ENCODE results near the gene CCDC107. TPM values are rescaled to one million over a fixed set of nuclear protein-coding genes. Genes with fewer than 3 reads are reported as not detected.
A peak's percentile ranks its signal among the peaks of the same experiment; 100 is the strongest.

The CCDC107 gene
- total RNA-seq, 4 donors from 2014 or later = 15.1 to 30.5 (median 21.2) TPM

- TF ChIP-seq, protein P1, sequence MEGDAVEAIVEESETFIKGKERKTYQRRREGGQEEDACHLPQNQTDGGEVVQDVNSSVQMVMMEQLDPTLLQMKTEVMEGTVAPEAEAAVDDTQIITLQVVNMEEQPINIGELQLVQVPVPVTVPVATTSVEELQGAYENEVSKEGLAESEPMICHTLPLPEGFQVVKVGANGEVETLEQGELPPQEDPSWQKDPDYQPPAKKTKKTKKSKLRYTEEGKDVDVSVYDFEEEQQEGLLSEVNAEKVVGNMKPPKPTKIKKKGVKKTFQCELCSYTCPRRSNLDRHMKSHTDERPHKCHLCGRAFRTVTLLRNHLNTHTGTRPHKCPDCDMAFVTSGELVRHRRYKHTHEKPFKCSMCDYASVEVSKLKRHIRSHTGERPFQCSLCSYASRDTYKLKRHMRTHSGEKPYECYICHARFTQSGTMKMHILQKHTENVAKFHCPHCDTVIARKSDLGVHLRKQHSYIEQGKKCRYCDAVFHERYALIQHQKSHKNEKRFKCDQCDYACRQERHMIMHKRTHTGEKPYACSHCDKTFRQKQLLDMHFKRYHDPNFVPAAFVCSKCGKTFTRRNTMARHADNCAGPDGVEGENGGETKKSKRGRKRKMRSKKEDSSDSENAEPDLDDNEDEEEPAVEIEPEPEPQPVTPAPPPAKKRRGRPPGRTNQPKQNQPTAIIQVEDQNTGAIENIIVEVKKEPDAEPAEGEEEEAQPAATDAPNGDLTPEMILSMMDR (IDR thresholded peaks at IDR 0.05) = no peak
- no peak for TF ChIP-seq POLR2A (IDR thresholded peaks at IDR 0.05)
- peak in 1 of 2 donors; percentile 9 for DNase-seq (ENCODE audit: low spot score in 2 of 2)
- intact Hi-C loops (cut with DNase I; ENCODE audit: low total_unique reads) = no loop called here
- WGBS, 2 donors = 69 to 83% methylated on average over 2 of the region's 2 CpGs
- H3K4me3 ChIP-seq (ENCODE audit: low read depth, poor library complexity, severe bottlenecking) = no peak overlapping the region
Measured at GRCh38 chr9:35619800-35620158, 38.3 kb upstream of the CCDC107 start.

DNA sequence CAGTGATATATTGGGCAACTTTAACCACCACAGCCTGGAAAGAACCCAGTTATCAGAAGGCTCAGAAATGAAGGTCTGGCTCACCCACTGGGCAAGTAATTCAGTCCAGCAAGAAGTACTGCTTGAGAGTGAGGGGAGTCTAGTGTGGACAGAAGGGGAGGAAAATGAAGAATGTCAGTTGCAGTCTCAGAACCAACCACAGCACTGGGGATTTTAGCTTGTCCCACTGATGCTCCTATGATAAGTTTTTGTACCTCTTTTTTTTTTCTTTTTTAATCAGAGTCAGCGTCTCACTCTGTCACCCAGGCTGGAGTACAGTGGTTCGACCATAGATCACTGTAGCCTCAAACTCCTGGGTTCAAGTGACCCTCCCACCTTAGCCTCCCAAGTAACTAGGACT is 30.5 kb upstream of the CCDC107 start:
- no peak for DNase-seq (ENCODE audit: low spot score in 2 of 2)
- 77 to 90% methylated on average over 2 of the region's 2 CpGs for WGBS, 2 donors
- no peak overlapping the region for H3K4me3 ChIP-seq (ENCODE audit: low read depth, poor library complexity, severe bottlenecking)
- TF ChIP-seq, protein P1 (IDR thresholded peaks at IDR 0.05) = no peak
- no peak for TF ChIP-seq POLR2A (IDR thresholded peaks at IDR 0.05)
- intact Hi-C loops (cut with DNase I; ENCODE audit: low total_unique reads) = no loop called here

DNA sequence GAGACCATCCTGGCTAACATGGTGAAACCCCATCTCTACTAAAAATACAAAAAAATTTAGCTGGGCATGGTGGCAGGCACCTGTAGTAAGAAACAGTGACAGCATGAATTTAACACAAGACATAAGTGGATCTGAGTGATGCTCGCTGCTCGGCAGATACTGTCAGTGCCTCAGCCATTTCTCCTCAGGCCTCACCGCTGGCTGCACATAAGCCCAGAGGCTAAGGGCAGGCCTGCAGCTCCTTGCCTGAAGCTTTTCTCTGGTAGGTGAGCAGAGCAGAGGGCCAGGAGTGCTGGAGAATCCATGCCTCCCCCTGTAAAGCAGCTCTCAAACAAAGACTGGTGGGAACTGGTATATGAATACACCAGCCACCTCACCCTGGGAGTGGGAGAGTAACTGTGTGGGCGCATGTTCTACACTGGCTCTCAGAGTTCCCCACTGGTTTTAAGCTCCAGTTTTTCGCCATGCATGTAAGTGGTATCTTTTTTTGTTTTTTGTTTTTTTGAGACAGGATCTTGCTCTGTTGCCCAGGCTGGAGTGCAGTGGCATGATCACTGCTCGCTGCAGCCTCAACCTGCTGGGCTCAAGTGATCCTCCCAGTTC is 29.6 kb upstream of the CCDC107 start:
- no peak overlapping the region for H3K4me3 ChIP-seq (ENCODE audit: low read depth, poor library complexity, severe bottlenecking)
- 91 to 97% methylated on average over 6 of the region's 6 CpGs for WGBS, 2 donors
- intact Hi-C loops (cut with DNase I; ENCODE audit: low total_unique reads) = no loop called here
- peak in 1 of 2 donors; percentile 68 for DNase-seq (ENCODE audit: low spot score in 2 of 2)
- TF ChIP-seq POLR2A (IDR thresholded peaks at IDR 0.05) = no peak
- TF ChIP-seq, protein P1 (IDR thresholded peaks at IDR 0.05) = no peak

- WGBS, 2 donors = 90 to 91% methylated on average over 5 of the region's 5 CpGs
- intact Hi-C loops (cut with DNase I; ENCODE audit: low total_unique reads) = no loop called here
- no peak overlapping the region for H3K4me3 ChIP-seq (ENCODE audit: low read depth, poor library complexity, severe bottlenecking)
- TF ChIP-seq POLR2A (IDR thresholded peaks at IDR 0.05) = no peak
- TF ChIP-seq, protein P1 (IDR thresholded peaks at IDR 0.05) = no peak
- DNase-seq (ENCODE audit: low spot score in 2 of 2) = peak in 1 of 2 donors; percentile 34
Measured at GRCh38 chr9:35629597-35629996, 28.5 kb upstream of the CCDC107 start.

DNA sequence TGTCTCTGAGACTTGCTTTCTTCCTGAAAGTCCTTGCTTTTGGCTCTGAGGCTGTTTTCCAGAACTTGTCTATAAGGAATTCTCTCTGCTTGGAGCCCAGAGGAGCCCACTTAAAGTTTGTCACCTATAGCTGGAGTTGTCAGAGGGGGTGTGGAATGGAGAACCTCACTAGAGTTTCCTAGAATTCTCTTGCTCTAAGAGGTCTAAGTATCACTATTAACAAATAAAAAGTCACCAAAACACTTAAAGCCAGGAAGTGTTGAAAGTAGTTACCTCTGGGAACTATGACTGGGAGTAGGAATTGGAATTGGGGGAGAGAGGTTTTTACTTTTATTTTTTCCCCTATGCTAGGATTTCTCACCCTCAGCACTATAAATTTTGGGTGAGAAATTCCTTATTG is 22.4 kb upstream of the CCDC107 start:
- H3K4me3 ChIP-seq (ENCODE audit: low read depth, poor library complexity, severe bottlenecking) = no peak overlapping the region
- TF ChIP-seq, protein P1 (IDR thresholded peaks at IDR 0.05) = no peak
- TF ChIP-seq POLR2A (IDR thresholded peaks at IDR 0.05) = no peak
- intact Hi-C loops (cut with DNase I; ENCODE audit: low total_unique reads) = no loop called here
- no peak for DNase-seq (ENCODE audit: low spot score in 2 of 2)
